NCI-H2196 treated with DMSO at 0.1 percent for 48 hours (cell line): ENCODE data around the gene GDE1.

Experiments used
- DNase-seq: peaks from one replicate; lab custom pipeline; 2025; ENCODE audit not compliant: unreplicated experiment; lab: John Stamatoyannopoulos, UW

Gene GDE1

GRCh38 chr16:19524616-19525384, 2.9 kb upstream of the GDE1 start:
- DNase-seq, result no peak

- DNase-seq, result no peak
Observed at GRCh38 chr16:19524356-19524615, 2.4 kb upstream of the GDE1 start.

- DNase-seq, result peak; percentile 93
Observed at GRCh38 chr16:19523559-19524355, 1.9 kb upstream of the GDE1 start, which contains the start of gene CCP110. Gene CCP110 (plus strand): TSS chr16:19523942. CDS start chr16:19527882, 3,940 bp downstream.

GRCh38 chr16:19523184-19523558, 1.3 kb upstream of the GDE1 start:
- DNase-seq, result no peak

GRCh38 chr16:19522760-19523159, 862 bp upstream of the GDE1 start:
- no peak for DNase-seq

GRCh38 chr16:19522397-19522732, 467 bp upstream of the GDE1 start:
- DNase-seq, result no peak

- no peak for DNase-seq
Observed at GRCh38 chr16:19520861-19521331, 1.0 kb downstream of the GDE1 start.

GRCh38 chr16:19518388-19518787, 3.5 kb downstream of the GDE1 start:
- no peak for DNase-seq

GRCh38 chr16:19517424-19518089, 4.3 kb downstream of the GDE1 start:
- peak; percentile 22 for DNase-seq

GRCh38 chr16:19515757-19516156, 6.1 kb downstream of the GDE1 start:
- DNase-seq, result no peak

- DNase-seq, result no peak
Observed at GRCh38 chr16:19513377-19514053, 8.4 kb downstream of the GDE1 start.

GRCh38 chr16:19512297-19512696, 9.6 kb downstream of the GDE1 start:
- no peak for DNase-seq

GRCh38 chr16:19507867-19508266, 14.0 kb downstream of the GDE1 start:
- DNase-seq, result no peak

- no peak for DNase-seq
Observed at GRCh38 chr16:19506965-19507364, 14.9 kb downstream of the GDE1 start.

- peak; percentile 69 for DNase-seq
Observed at GRCh38 chr16:19505600-19506303, 16.1 kb downstream of the GDE1 start.

GRCh38 chr16:19503461-19504075, 18.3 kb downstream of the GDE1 start:
- no peak for DNase-seq

GRCh38 chr16:19502395-19503131, 19.3 kb downstream of the GDE1 start:
- DNase-seq, result peak; percentile 41

- DNase-seq, result no peak
Observed at GRCh38 chr16:19499481-19499880, 22.4 kb downstream of the GDE1 start.

- DNase-seq, result no peak
Observed at GRCh38 chr16:19499006-19499405, 22.9 kb downstream of the GDE1 start.

- DNase-seq, result no peak
Observed at GRCh38 chr16:19497176-19497575, 24.7 kb downstream of the GDE1 start.
